ENCODE results near the gene KCNJ2.

The KCNJ2 gene

DNA sequence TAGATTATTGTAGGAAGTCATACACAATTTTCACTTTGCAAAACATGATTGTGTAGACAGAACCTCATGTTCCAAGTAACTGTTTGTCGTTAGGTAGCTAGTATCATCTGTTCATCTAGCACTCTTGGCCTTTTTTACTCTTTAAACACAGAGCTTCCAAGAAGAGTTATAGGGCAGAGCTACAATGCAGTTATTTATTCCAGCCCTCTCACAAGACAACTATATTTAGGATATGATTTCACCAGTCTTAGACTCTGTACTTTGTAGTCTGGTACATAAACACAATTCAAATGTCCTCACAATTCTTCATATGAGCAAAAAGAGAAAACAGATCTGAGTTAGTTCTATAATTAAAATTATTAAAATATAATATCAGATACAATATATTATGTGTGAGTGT lies 37.9 kb downstream of the KCNJ2 start:
- Mint-ChIP-seq H3K27me3 (ENCODE audit: low read depth) (peaks cover 3% of the 10 kb centered on the region), H3K4me1 (peaks cover 14% of the 10 kb centered on the region), H3K4me3 (no peak overlapping the region), H3K27ac (peak overlapping the region in 1 of 3 experiments; percentile 26), H3K9me3 (no peaks in the 10 kb centered on the region), H3K36me3 (ENCODE audit: low read depth) (no peaks in the 10 kb centered on the region)
- TF ChIP-seq, protein P1, sequence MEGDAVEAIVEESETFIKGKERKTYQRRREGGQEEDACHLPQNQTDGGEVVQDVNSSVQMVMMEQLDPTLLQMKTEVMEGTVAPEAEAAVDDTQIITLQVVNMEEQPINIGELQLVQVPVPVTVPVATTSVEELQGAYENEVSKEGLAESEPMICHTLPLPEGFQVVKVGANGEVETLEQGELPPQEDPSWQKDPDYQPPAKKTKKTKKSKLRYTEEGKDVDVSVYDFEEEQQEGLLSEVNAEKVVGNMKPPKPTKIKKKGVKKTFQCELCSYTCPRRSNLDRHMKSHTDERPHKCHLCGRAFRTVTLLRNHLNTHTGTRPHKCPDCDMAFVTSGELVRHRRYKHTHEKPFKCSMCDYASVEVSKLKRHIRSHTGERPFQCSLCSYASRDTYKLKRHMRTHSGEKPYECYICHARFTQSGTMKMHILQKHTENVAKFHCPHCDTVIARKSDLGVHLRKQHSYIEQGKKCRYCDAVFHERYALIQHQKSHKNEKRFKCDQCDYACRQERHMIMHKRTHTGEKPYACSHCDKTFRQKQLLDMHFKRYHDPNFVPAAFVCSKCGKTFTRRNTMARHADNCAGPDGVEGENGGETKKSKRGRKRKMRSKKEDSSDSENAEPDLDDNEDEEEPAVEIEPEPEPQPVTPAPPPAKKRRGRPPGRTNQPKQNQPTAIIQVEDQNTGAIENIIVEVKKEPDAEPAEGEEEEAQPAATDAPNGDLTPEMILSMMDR (IDR thresholded peaks at IDR 0.05; ENCODE audit: unreplicated experiment in 3 of 3): no peak

DNA sequence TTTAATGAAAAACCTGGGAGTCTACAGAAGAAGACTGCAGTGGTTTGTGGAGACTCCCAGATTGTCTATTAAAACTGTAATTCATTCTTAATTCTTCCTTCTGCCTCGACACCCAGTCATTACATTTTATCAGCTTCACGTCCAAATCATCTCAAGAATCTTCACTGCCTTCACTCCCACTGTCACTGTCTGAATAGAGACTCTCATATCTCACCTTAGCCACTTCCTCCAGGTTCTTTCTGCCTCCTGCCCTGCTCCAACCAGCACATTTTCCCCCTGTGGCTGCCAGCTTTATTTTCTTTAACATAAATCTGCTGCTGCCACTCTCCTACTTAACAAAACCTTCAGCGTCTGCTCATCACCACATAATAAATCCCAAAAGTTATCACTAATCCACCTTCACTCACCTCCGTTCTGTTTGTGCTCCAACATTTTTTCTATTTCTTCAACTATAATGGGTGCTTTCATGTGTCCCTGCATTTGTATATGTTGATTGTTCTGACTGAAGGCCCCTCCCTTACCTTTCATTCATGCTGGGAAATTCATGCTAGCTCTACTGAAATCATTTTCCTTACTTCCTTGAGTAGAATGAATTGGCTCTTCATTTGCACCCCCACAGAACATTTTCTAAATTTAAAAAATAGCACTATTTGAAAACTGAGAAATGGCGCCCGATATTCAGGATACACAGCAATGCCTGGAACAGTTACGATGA lies 38.9 kb downstream of the KCNJ2 start:
- no peaks in the 10 kb centered on the region for H3K9me3 Mint-ChIP-seq
- H3K36me3 Mint-ChIP-seq (ENCODE audit: low read depth): no peaks in the 10 kb centered on the region
- peak overlapping the region in 1 of 3 experiments; percentile 17 for H3K27ac Mint-ChIP-seq
- H3K4me1 Mint-ChIP-seq: peaks cover 14% of the 10 kb centered on the region
- H3K27me3 Mint-ChIP-seq (ENCODE audit: low read depth): no peaks in the 10 kb centered on the region
- TF ChIP-seq, protein P1 (IDR thresholded peaks at IDR 0.05; ENCODE audit: unreplicated experiment in 3 of 3): no peak
- no peak overlapping the region for H3K4me3 Mint-ChIP-seq

DNA sequence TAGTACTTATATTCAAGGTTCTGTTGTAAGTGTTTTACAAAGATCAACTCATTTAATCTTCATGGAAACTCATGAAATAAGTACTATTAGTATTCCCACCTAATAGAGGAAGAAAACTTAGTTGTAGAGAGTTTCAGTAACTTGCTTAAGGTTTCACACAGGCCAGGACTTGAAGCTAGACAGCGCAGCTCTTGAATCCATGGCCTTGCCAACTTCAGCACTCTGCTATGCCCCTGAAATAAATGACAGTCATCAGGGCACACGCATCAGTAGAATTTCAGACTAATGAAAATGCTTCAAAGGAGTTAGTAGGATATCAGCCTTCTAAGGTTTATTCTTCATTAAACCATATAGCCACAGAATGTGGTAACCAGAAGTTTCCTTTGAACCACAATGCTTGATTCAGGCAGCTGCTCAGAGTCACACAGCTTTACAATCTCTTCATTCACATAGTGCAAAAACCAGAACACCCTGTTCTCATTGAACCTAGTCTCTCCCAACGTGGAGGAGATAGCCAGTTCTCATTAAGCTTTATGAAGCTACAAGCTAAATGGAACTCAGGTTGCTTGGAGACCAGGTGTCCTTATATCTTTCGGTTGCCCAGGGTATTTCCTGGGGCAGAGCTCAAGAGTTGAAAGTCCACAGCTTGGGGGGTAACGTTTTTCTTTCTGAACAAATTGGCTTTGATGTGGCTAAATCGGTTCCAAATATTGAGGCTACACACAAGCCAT lies 39.7 kb downstream of the KCNJ2 start:
- no peaks in the 10 kb centered on the region for H3K36me3 Mint-ChIP-seq (ENCODE audit: low read depth)
- H3K4me1 Mint-ChIP-seq: peaks cover 14% of the 10 kb centered on the region
- no peaks in the 10 kb centered on the region for H3K27me3 Mint-ChIP-seq (ENCODE audit: low read depth)
- H3K4me3 Mint-ChIP-seq: no peak overlapping the region
- H3K9me3 Mint-ChIP-seq: no peaks in the 10 kb centered on the region
- no peak overlapping the region for H3K27ac Mint-ChIP-seq
- TF ChIP-seq, protein P1 (IDR thresholded peaks at IDR 0.05; ENCODE audit: unreplicated experiment in 3 of 3): no peak

DNA sequence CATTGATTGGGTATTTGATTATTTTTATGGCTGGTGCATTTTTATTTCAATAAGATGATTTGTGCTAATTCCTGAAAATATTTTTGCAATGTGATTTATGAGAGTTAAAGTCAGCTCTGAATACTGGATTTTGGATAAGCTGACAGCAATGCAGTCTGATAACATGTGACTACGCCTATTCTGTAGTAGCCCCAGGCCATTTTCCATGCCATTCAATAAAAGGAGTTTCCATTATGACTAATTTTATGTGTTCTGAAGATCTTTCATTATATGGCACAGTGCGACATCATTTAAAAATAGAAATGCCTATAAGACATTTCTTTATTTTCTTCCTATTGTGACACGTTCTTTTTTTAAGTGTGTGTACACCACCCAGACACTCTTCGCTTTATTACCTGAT lies 46.3 kb downstream of the KCNJ2 start:
- no peak overlapping the region for H3K4me3 Mint-ChIP-seq
- no peaks in the 10 kb centered on the region for H3K27me3 Mint-ChIP-seq (ENCODE audit: low read depth)
- no peaks in the 10 kb centered on the region for H3K36me3 Mint-ChIP-seq (ENCODE audit: low read depth)
- H3K27ac Mint-ChIP-seq: no peak overlapping the region
- H3K9me3 Mint-ChIP-seq: no peaks in the 10 kb centered on the region
- TF ChIP-seq, protein P1 (IDR thresholded peaks at IDR 0.05; ENCODE audit: unreplicated experiment in 3 of 3): no peak
- no peaks in the 10 kb centered on the region for H3K4me1 Mint-ChIP-seq

DNA sequence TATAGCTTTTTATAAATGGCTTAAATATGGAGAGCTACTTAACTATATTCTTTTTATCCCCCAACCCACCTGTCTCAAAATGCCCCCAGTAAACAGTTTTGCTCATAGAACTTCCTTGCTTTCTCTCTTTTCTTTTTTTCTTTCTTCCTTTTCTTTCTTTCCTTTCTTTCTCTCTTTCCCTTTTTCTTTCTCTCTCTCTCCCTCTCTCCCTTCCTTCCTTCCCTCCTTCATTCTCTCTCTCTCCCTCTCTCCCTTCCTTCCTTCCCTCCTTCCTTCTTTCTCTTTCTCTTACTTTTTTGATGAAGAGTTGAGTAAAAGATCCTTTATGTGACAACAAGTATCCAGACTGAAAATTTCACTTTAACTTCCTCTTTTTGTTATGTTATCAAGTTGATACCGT lies 48.2 kb downstream of the KCNJ2 start:
- H3K4me3 Mint-ChIP-seq: no peak overlapping the region

More for the DNA sequence above, 48.2 kb downstream of the KCNJ2 start:
- H3K36me3 Mint-ChIP-seq (ENCODE audit: low read depth): no peaks in the 10 kb centered on the region
- H3K27me3 Mint-ChIP-seq (ENCODE audit: low read depth): no peaks in the 10 kb centered on the region
- H3K27ac Mint-ChIP-seq: no peak overlapping the region
- no peaks in the 10 kb centered on the region for H3K4me1 Mint-ChIP-seq
- TF ChIP-seq, protein P1 (IDR thresholded peaks at IDR 0.05; ENCODE audit: unreplicated experiment in 3 of 3): no peak
- H3K9me3 Mint-ChIP-seq: no peaks in the 10 kb centered on the region
